Measurements from ENCODE around the gene LGALS3BP. TPM values are rescaled to one million over a fixed set of nuclear protein-coding genes. Genes with fewer than 3 reads are reported as not detected.

The LGALS3BP gene
- total and polyA plus RNA-seq, 4 donors, result 66.0 to 224 (median 79.2) TPM

DNA sequence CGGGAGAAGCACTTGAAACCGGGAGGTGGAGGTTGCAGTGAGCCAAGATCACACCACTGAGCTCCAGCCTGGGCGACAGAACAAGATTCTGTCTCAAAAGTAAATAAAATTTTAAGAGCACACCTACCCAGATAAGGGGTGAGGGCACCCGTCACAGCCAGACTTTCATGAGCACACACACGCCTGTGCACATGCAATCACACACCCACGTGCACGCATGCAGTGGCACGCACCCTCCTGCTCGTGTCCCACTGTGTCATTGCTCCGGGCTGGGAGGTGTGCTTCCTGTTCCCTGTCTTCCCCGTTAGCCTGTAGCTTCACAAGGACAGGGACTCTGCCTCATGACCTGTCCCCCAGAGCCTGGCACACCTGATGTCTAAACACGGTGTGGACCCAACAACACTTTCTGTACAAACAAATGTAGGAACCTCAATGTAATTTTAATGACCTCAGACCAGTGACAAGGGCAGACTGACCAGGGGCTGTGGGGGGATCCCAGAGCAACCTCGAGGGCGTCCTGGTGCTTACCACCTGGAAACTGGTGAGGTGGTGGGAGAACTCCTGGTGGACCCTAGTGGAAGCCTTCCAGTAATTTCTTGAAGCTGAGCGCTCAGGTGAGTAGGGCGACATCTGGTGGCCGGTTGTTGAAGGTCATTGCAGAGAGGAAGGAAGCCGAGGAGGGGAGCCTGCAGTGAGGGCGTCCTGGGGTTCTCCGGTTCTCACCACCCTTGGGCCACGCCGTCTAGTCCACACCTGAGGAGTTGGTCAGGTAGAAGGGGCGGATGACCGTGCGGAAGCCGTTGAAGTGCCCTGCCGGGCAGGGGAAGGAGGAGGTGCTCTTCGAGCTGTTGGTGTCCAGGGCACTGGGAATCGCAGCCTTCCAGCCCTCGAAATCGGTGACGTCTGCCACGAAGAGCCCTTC lies 8.6 kb downstream of the LGALS3BP start:
- Histone ChIP-seq H3K27me3 (ENCODE audit: control insufficient read depth in 4 of 4, insufficient read depth in 4 of 4, low read length in 3 of 4) (no peaks in the 10 kb centered on the region), H3K4me1 (ENCODE audit: control insufficient read depth in 4 of 4, insufficient read depth in 4 of 4, low read length in 3 of 4) (peaks cover 0 to 9% (median 6%) of the 10 kb centered on the region in 4 donors), H3K9ac (ENCODE audit: low read depth in 1 of 2, low read length in 2 of 2) (no peak overlapping the region), H3K36me3 (ENCODE audit: control insufficient read depth in 4 of 4, insufficient read depth in 3 of 4, low read depth in 1 of 4, low read length in 3 of 4) (no peaks in the 10 kb centered on the region), H3K4me3 (ENCODE audit: low read depth in 1 of 3, low read length in 3 of 3) (no peak overlapping the region), H3K9me3 (ENCODE audit: control insufficient read depth in 4 of 4, low read length in 3 of 4) (no peaks in the 10 kb centered on the region), H3K27ac (ENCODE audit: low read depth in 1 of 2, low read length in 2 of 2) (no peak overlapping the region)
- 38% methylated on average over 33 of the region's 33 CpGs for WGBS
- DNase-seq (ENCODE audit: low spot score), result peak; percentile 81
- TF ChIP-seq, protein P1, sequence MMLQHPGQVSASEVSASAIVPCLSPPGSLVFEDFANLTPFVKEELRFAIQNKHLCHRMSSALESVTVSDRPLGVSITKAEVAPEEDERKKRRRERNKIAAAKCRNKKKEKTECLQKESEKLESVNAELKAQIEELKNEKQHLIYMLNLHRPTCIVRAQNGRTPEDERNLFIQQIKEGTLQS (IDR thresholded peaks at IDR 0.05), result no peak
- TF ChIP-seq GABPA (IDR thresholded peaks at IDR 0.05 in 1 of 2, conservative IDR thresholded peaks at IDR 0.05 in 1 of 2), result no peak
- TF ChIP-seq TAF1 (conservative IDR thresholded peaks at IDR 0.05), result no peak
- TF ChIP-seq FOXA2 (IDR thresholded peaks at IDR 0.05), result no peak
- TF ChIP-seq, protein P2, sequence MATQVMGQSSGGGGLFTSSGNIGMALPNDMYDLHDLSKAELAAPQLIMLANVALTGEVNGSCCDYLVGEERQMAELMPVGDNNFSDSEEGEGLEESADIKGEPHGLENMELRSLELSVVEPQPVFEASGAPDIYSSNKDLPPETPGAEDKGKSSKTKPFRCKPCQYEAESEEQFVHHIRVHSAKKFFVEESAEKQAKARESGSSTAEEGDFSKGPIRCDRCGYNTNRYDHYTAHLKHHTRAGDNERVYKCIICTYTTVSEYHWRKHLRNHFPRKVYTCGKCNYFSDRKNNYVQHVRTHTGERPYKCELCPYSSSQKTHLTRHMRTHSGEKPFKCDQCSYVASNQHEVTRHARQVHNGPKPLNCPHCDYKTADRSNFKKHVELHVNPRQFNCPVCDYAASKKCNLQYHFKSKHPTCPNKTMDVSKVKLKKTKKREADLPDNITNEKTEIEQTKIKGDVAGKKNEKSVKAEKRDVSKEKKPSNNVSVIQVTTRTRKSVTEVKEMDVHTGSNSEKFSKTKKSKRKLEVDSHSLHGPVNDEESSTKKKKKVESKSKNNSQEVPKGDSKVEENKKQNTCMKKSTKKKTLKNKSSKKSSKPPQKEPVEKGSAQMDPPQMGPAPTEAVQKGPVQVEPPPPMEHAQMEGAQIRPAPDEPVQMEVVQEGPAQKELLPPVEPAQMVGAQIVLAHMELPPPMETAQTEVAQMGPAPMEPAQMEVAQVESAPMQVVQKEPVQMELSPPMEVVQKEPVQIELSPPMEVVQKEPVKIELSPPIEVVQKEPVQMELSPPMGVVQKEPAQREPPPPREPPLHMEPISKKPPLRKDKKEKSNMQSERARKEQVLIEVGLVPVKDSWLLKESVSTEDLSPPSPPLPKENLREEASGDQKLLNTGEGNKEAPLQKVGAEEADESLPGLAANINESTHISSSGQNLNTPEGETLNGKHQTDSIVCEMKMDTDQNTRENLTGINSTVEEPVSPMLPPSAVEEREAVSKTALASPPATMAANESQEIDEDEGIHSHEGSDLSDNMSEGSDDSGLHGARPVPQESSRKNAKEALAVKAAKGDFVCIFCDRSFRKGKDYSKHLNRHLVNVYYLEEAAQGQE (IDR thresholded peaks at IDR 0.05), result no peak
- peak; percentile 85 to 92 for TF ChIP-seq RAD21 (IDR thresholded peaks at IDR 0.05)
- TF ChIP-seq, protein P3, sequence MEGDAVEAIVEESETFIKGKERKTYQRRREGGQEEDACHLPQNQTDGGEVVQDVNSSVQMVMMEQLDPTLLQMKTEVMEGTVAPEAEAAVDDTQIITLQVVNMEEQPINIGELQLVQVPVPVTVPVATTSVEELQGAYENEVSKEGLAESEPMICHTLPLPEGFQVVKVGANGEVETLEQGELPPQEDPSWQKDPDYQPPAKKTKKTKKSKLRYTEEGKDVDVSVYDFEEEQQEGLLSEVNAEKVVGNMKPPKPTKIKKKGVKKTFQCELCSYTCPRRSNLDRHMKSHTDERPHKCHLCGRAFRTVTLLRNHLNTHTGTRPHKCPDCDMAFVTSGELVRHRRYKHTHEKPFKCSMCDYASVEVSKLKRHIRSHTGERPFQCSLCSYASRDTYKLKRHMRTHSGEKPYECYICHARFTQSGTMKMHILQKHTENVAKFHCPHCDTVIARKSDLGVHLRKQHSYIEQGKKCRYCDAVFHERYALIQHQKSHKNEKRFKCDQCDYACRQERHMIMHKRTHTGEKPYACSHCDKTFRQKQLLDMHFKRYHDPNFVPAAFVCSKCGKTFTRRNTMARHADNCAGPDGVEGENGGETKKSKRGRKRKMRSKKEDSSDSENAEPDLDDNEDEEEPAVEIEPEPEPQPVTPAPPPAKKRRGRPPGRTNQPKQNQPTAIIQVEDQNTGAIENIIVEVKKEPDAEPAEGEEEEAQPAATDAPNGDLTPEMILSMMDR (IDR thresholded peaks at IDR 0.05; ENCODE audit: low read depth, low read length, missing input control), result peak; percentile 84
- TF ChIP-seq EGR1 (IDR thresholded peaks at IDR 0.05; ENCODE audit: low read depth in 2 of 2), result no peak
- no peak for TF ChIP-seq HNF4G (IDR thresholded peaks at IDR 0.05)
- no peak for TF ChIP-seq JUND (IDR thresholded peaks at IDR 0.05)
- TF ChIP-seq YY1 (IDR thresholded peaks at IDR 0.05), result no peak
- TF ChIP-seq SP1 (IDR thresholded peaks at IDR 0.05), result no peak

DNA sequence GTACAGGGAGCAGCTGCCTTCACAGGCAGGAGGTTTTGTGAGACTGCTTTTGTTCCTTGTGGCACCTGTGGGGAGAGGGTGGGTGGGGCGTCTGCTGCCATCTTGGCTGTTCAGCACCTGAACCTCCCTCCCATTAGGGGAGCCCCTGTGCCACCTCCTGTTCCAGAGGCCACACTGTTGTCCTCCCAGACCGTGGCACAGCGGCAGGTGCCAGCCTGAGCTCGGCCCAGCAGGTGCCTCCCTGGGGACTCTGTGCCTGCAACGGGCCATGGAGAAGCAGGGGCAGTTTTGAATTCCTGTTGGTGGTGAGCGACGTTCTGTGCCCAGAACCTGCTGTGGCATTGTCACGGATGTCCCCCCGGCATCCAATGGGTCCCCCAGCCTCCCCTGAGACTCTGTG lies 9.9 kb downstream of the LGALS3BP start:
- H3K36me3 ChIP-seq (ENCODE audit: control insufficient read depth in 4 of 4, insufficient read depth in 3 of 4, low read depth in 1 of 4, low read length in 3 of 4), result no peaks in the 10 kb centered on the region
- DNase-seq (ENCODE audit: low spot score), result no peak
- H3K4me3 ChIP-seq (ENCODE audit: low read depth in 1 of 3, low read length in 3 of 3), result no peak overlapping the region
- peaks cover 0 to 6% (median 3%) of the 10 kb centered on the region in 4 donors for H3K4me1 ChIP-seq (ENCODE audit: control insufficient read depth in 4 of 4, insufficient read depth in 4 of 4, low read length in 3 of 4)
- WGBS, result 94% methylated on average over 9 of the region's 9 CpGs
- TF ChIP-seq, protein P3 (IDR thresholded peaks at IDR 0.05; ENCODE audit: low read depth, low read length, missing input control), result no peak
- TF ChIP-seq, protein P2 (IDR thresholded peaks at IDR 0.05), result no peak
- TF ChIP-seq, protein P4, sequence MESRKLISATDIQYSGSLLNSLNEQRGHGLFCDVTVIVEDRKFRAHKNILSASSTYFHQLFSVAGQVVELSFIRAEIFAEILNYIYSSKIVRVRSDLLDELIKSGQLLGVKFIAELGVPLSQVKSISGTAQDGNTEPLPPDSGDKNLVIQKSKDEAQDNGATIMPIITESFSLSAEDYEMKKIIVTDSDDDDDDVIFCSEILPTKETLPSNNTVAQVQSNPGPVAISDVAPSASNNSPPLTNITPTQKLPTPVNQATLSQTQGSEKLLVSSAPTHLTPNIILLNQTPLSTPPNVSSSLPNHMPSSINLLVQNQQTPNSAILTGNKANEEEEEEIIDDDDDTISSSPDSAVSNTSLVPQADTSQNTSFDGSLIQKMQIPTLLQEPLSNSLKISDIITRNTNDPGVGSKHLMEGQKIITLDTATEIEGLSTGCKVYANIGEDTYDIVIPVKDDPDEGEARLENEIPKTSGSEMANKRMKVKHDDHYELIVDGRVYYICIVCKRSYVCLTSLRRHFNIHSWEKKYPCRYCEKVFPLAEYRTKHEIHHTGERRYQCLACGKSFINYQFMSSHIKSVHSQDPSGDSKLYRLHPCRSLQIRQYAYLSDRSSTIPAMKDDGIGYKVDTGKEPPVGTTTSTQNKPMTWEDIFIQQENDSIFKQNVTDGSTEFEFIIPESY (IDR thresholded peaks at IDR 0.05), result no peak
- TF ChIP-seq HNF4G (IDR thresholded peaks at IDR 0.05), result no peak
- TF ChIP-seq, protein P1 (IDR thresholded peaks at IDR 0.05), result no peak
- no peak for TF ChIP-seq FOXA1 (IDR thresholded peaks at IDR 0.05)
- TF ChIP-seq YY1 (IDR thresholded peaks at IDR 0.05), result no peak
- TF ChIP-seq RAD21 (IDR thresholded peaks at IDR 0.05), result no peak
- TF ChIP-seq, protein P5, sequence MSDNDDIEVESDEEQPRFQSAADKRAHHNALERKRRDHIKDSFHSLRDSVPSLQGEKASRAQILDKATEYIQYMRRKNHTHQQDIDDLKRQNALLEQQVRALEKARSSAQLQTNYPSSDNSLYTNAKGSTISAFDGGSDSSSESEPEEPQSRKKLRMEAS (IDR thresholded peaks at IDR 0.05), result no peak
- H3K9me3 ChIP-seq (ENCODE audit: control insufficient read depth in 4 of 4, low read length in 3 of 4), result no peaks in the 10 kb centered on the region
- H3K27ac ChIP-seq (ENCODE audit: low read depth in 1 of 2, low read length in 2 of 2), result no peak overlapping the region
- H3K9ac ChIP-seq (ENCODE audit: low read depth in 1 of 2, low read length in 2 of 2), result no peak overlapping the region
- no peaks in the 10 kb centered on the region for H3K27me3 ChIP-seq (ENCODE audit: control insufficient read depth in 4 of 4, insufficient read depth in 4 of 4, low read length in 3 of 4)
